GM23338 (cell line): Measurements from ENCODE around the gene CRNKL1.

Experiments used
- CREB1 ChIP-seq: fragments of 250-450 bp; sonication (Bioruptor Pico); IDR thresholded peaks from 2 replicates; pipeline ENCODE4 v1.5.0; 2020; ENCODE audit warnings: low read depth, mild to moderate bottlenecking, moderate library complexity
- CTCF ChIP-seq, 2 experiments: fragments of 200-600 bp in 1 of 2; sonication (generic) in 1 of 2; conservative IDR thresholded peaks; 2 replicates each; pipeline versions ENCODE4 v1.5.1 to v1.6.1; 2016 to 2017; ENCODE audit warnings: antibody characterized with exemption in 2 of 2, low read depth in 2 of 2, mild to moderate bottlenecking in 2 of 2, moderate library complexity in 1 of 2
- ETS1 ChIP-seq: IDR thresholded peaks from 2 replicates; pipeline ENCODE4 v1.6.1; 2016; ENCODE audit warnings: antibody characterized with exemption
- EZH2 ChIP-seq: fragments of 200-600 bp; sonication (generic); IDR thresholded peaks from one replicate; pipeline ENCODE4 v1.8.0; 2017; ENCODE audit warnings: antibody characterized with exemption, mild to moderate bottlenecking, low read depth; ENCODE audit not compliant: unreplicated experiment
- EZH2phosphoT487 ChIP-seq: fragments of 200-600 bp; sonication (generic); IDR thresholded peaks from one replicate; pipeline ENCODE4 v1.8.1; 2018; ENCODE audit warnings: antibody characterized with exemption; ENCODE audit not compliant: unreplicated experiment
- JUNB ChIP-seq: IDR thresholded peaks from one replicate; pipeline ENCODE4 v1.6.1; 2016; ENCODE audit warnings: antibody characterized with exemption; ENCODE audit not compliant: unreplicated experiment
- NANOG ChIP-seq: IDR thresholded peaks from 2 replicates; pipeline ENCODE4 v1.6.1; 2016; ENCODE audit warnings: antibody characterized with exemption, borderline replicate concordance
- POLR2AphosphoS5 ChIP-seq: IDR thresholded peaks from 2 replicates; pipeline ENCODE4 v1.6.1; 2016; ENCODE audit warnings: antibody characterized with exemption, low read depth
- REST ChIP-seq: IDR thresholded peaks from one replicate; pipeline ENCODE4 v1.6.1; 2018; ENCODE audit warnings: antibody characterized with exemption; ENCODE audit not compliant: unreplicated experiment
- ZNF331 ChIP-seq: fragments of 250-450 bp; sonication (Bioruptor Pico); IDR thresholded peaks from 2 replicates; pipeline ENCODE4 v1.5.0; 2020; ENCODE audit warnings: low read depth, mild to moderate bottlenecking, moderate library complexity

- TF ChIP-seq EZH2 (no peak), CREB1 (CRISPR knock-in tag) (no peak), EZH2phosphoT487 (no peak), ETS1 (no peak), POLR2AphosphoS5 (no peak), CTCF (conservative IDR thresholded peaks at IDR 0.05; ENCODE audit: low read depth in 2 of 2) (no peak), ZNF331 (no peak), REST (no peak), JUNB (no peak), NANOG (no peak)
These were observed 28.9 kb downstream of the CRNKL1 start for GRCh38 chr20:20023395-20023794.
